ENCODE data around the gene GGT1. TPM values are rescaled to one million over a fixed set of nuclear protein-coding genes. Genes with fewer than 3 reads are reported as not detected.

Gene GGT1
- total and polyA plus RNA-seq, 2 experiments from 2014 or later = 6.6 to 7.4 TPM

GRCh38 chr22:24559471-24559870 lies 43.5 kb upstream of the GGT1 start (continued):
- TF ChIP-seq ZNF462 (CRISPR knock-in tag; IDR thresholded peaks at IDR 0.05) (no peak), STAT1 (IDR thresholded peaks at IDR 0.05; ENCODE audit: unreplicated experiment) (no peak), EZH2phosphoT487 (IDR thresholded peaks at IDR 0.05; ENCODE audit: unreplicated experiment) (no peak)

GRCh38 chr22:24563246-24563645 lies 39.7 kb upstream of the GGT1 start:
- Histone ChIP-seq H3K4me1 (ENCODE audit: insufficient read depth) (no peaks in the 10 kb centered on the region), H3K79me2 (replicated peaks; ENCODE audit: insufficient read depth) (peaks cover 97% of the 10 kb centered on the region), H3K36me3 (ENCODE audit: insufficient read depth) (peaks cover 36% of the 10 kb centered on the region), H3K4me3 (no peak overlapping the region), H3K9me2 (ENCODE audit: insufficient read depth) (no peaks in the 10 kb centered on the region), H3K4me2 (no peak overlapping the region), H3K27me3 (ENCODE audit: insufficient read depth) (no peaks in the 10 kb centered on the region), H2AFZ (no peak overlapping the region), H3K27ac (ENCODE audit: low read depth) (no peak overlapping the region), H4K20me1 (replicated peaks; ENCODE audit: insufficient read depth) (peaks cover 73% of the 10 kb centered on the region), H3F3A (replicated peaks; ENCODE audit: low read depth) (0 out of 2 replicates have a peak, but pooled peaks cover 2% of the 10 kb centered on the region)
- no peaks in the 10 kb centered on the region for H3K27me3 Mint-ChIP-seq (ENCODE audit: insufficient read depth, low read depth, poor library complexity)
- H3K4me1 Mint-ChIP-seq = no peaks in the 10 kb centered on the region
- no peak overlapping the region for H3K27ac Mint-ChIP-seq
- ATAC-seq = no peak
- H3K36me3 Mint-ChIP-seq (ENCODE audit: low read depth) = peaks cover 63% of the 10 kb centered on the region
- no peak for DNase-seq (ENCODE audit: low spot score)
- H3K9me3 Mint-ChIP-seq = no peaks in the 10 kb centered on the region
- no peak overlapping the region for H3K4me3 Mint-ChIP-seq
- TF ChIP-seq JUNB (IDR thresholded peaks at IDR 0.05; ENCODE audit: unreplicated experiment) (no peak), ZNF114 (CRISPR knock-in tag; IDR thresholded peaks at IDR 0.05) (no peak), EZH2phosphoT487 (IDR thresholded peaks at IDR 0.05; ENCODE audit: unreplicated experiment) (no peak), EZH2 (IDR thresholded peaks at IDR 0.05; ENCODE audit: low read depth, unreplicated experiment) (no peak), CTCF (conservative IDR thresholded peaks at IDR 0.05; ENCODE audit: low read depth in 2 of 2) (no peak), NANOG (IDR thresholded peaks at IDR 0.05; ENCODE audit: borderline replicate concordance) (no peak), STAT1 (IDR thresholded peaks at IDR 0.05; ENCODE audit: unreplicated experiment) (no peak), POLR2AphosphoS5 (IDR thresholded peaks at IDR 0.05; ENCODE audit: low read depth) (no peak), CREB1 (CRISPR knock-in tag; IDR thresholded peaks at IDR 0.05; ENCODE audit: low read depth) (no peak), REST (IDR thresholded peaks at IDR 0.05; ENCODE audit: unreplicated experiment) (no peak), ETS1 (IDR thresholded peaks at IDR 0.05) (no peak)
